Measurements from ENCODE around the gene TMEM18.

The TMEM18 gene

DNA sequence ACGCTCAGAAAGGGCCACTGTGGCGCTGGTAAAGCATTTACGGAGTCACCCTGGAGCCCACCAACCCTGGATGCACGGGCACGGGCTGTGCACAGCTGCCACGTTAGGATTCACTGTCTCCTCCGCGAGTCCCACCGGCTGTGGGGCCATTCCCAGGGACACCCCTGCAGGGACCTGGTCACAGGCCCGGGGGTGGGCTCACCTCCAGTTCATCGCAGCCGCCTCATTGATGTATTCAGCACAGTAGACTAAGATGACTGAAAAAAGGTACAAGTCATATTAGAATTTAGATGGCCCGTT lies 4.7 kb downstream of the TMEM18 start:
- DNase-seq (ENCODE audit: low spot score) = no peak

DNA sequence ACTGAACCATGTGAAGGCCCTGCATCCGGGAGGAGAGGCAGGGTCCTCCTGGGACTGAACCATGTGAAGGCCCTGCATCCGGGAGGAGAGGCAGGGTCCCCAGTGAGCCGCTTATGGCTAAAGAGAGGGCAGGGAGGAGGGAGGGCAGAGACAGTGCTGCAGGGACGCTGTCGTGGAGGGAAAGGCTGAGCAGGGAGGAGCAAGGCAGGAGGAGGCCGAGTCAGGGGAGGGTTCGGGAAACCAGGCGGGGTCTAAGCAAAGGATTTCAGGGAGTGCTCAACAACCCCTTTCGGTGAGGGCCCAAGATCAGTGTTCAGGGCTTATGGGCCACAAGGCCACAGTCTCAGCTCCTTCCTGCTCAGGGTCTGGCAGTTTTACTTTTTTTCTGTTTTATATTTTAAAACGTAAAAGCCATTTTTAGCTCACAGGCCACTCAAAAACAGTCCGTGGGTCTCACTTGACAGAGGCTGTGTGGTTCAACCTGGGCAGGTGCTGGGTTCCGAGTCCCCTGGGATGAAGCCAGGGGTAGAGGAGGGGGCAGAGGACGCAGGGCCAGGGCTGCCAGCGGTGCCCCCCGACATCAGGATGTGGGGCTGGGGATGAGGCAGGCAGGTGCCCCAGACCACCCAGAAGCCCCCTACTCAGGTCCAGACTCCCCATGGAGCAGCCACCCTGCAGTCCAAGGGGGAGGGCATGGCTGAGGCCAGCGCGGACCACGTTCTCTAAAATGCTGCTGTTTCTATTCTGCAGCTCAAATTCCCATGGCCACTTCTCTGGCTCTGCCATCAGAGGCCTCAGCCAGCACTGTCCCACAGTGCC lies 5.2 kb downstream of the TMEM18 start:
- DNase-seq (ENCODE audit: low spot score) = no peak

DNA sequence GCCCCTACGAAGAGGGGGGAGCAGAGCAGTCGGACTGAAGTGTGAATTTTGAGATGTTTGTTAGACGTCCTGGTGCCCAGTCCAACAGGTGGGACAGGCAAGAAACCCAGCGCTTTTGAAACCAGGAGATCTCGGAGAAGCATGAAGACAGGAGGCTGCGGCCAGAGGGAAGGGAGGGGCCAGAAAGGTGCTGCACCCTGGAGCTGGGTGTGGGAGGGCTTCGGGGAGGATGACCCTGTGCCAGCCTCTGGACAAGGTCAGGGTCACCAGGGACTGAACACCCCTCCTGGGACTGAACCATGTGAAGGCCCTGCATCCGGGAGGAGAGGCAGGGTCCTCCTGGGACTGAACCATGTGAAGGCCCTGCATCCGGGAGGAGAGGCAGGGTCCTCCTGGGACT lies 6.1 kb downstream of the TMEM18 start:
- no peak for DNase-seq (ENCODE audit: low spot score)

DNA sequence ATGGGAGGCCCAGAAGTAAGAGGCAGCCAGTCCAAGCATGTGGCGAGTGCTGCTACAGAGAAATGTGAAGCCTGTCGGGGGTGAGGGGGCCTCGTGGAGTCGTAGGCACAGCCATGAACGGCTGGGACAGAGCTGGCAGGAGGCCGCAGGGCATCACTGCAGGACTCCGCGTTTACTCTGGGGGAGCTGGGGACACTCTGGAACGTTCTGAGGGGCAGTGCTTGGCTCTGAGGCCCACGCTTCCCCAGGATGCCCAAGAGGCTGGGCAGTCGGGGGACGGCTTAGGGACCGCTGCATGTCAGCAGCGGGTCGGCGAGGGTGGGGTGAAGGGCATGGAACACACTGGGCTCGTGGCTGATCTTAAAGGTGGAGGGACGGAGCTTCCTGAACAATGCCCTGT lies 6.6 kb downstream of the TMEM18 start:
- no peak for DNase-seq (ENCODE audit: low spot score)

DNA sequence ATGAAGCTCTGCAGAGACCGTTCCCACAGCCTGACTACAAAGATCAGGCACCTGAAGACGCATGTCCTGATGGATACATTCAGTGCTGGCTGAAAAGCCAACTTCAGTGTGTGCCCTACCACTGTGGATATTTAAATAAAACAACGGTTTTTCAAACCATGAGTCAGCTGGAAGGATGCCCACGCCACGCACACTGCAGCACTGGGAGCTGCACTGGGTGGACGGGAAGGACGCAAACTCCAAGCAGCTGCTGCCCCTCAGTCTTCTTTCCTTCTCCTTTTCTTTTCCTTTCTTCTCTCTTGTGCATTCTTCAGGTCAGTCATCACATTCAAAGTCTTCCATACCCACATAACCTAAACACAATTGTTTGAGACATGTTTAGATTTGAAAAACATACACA lies 7.9 kb downstream of the TMEM18 start:
- no peak for DNase-seq (ENCODE audit: low spot score)

DNA sequence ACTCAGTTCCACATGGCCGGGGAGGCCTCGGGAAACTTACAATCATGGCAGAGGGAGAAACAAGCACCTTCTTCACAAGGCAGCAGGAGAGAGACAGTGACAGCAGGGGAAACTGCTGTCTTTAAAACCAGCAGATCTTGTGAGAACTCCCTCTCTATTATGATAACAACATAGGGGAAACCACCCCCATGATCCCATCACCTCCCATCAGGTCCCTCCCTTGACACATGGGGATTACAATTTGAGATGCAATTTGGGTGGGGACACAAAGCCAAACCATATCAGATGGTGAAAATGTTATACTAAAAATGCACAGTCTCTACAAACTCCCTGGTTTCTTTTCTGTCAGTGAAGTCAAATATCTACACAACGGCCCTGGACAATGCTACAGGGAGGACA lies 9.2 kb downstream of the TMEM18 start:
- no peak for DNase-seq (ENCODE audit: low spot score)

DNA sequence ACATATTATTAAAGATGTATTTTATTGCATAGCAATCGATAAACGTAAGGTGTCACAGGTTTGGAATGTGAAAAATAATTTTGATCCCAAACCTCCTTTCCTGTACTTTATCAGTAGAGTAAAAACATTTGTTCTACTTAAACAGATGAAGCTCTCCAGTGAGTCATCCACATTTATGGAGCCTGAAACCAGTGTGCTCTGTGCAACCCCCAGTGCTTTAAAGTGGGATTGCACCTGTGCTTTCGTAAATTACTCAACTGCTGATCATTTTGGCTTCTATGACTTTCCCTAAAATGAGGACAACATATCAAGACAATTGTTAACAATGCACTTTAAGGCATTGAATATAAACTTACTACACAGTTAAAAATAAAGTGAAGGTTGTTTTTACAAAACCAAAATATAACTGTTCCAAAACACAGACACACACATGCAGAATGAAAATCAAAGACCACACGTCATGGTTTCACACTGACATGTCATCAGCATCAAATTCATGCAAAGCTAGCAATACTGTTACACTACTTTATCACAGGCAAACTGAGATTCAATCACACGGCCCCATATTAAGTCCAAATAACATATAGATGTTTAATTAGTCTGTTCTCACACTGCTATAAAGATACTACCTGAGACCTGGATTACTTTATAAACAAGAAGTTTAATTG lies 9.7 kb downstream of the TMEM18 start:
- no peak for DNase-seq (ENCODE audit: low spot score)

DNA sequence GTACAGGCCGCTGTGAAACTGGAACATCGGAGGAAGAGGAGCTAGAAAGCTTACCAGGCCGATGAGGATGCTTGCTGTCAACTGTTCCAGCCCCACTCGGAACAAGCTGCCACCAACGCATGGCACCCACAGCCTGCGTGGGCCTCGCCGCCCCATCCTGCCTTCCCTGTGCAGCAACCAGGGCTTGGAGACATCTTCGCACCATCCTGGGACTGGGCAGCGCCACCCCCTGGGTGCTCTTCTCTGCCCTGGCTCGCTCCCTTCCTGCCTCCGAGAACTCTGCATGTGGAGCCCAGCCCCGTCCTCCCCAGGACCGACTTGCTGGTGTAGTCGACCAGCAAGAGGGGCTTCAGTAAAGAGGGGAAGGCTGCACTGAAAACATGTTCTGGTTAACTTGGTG lies 10.8 kb downstream of the TMEM18 start:
- no peak for DNase-seq (ENCODE audit: low spot score)

DNA sequence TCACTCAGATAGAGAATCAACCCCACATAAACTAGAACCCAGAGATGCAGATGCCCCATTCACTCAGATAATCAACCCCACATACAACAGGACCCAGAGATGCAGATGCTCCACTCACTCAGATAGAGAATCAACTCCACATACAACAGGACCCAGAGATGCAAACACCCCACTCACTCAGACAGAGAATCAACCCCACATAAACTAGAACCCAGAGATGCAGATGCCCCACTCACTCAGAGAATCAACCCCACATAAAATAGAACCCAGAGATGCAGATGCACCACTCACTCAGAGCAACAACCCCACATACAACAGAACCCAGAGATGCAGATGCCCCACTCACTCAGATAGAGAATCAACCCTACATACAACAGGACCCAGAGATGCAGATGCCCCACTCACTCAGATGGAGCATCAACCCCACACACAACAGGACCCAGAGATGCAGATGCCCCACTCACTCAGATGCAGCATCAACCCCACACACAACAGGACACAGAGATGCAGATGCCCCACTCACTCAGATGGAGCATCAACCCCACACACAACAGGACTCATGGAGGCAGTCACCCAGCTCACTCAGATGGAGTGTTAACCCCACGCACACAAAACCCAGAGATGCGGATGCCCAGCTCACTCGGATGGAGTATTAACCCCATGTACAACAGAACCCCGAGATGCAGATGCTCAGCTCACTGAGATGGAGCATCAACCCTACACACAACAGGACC lies 11.7 kb downstream of the TMEM18 start:
- DNase-seq (ENCODE audit: low spot score) = no peak

DNA sequence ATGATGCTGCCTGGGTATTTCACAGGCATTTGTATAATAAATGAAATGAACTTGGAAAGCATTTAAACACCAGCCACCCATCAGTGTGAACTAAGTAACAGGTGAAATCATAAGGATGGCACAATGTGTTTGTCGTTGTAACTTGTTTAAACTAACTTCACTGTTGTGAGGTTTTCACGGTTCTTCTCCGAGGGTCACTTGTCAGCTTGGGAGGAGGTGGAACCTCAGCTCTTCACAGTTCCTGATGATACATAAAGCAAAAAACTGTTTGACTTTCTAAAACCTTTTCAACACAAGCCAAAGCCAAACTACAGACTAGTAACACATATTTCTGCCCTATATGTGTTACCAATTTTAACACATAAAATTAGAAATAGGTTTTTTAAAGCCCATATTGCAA lies 13.1 kb downstream of the TMEM18 start:
- no peak for DNase-seq (ENCODE audit: low spot score)

DNA sequence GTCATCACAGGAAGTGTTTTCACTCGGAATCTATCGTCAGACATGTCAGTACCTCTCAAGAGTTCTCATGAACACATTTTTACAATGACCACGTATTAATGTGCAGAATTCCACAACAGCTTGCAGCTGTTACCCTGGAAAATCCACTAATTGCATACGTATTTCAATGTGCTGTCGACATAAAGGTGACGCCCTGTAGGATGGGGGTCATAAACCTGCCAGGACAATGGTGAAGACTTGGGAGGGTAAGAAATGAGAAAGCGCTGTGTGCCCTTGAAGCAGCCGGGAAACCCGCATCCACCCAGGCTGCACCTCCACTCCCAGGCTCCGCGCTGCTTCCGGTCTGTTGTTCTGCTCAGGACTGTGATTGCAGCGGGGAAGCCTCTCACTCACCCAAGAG lies 14.0 kb downstream of the TMEM18 start:
- no peak for DNase-seq (ENCODE audit: low spot score)

DNA sequence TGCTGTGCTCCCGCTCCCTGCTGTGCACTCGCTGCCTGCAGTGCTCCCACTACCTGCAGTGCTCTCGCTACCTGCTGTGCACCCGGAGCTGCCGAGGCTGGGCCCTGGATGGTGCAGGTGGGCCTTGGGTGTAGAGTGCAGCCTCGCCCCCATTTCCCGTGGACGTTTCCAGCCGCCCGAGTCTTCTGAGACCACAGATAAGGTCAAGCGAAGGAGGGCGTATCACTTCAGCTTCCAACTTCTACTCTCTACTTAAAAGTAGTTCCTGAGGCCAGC lies 15.9 kb downstream of the TMEM18 start:
- no peak for DNase-seq (ENCODE audit: low spot score)

DNA sequence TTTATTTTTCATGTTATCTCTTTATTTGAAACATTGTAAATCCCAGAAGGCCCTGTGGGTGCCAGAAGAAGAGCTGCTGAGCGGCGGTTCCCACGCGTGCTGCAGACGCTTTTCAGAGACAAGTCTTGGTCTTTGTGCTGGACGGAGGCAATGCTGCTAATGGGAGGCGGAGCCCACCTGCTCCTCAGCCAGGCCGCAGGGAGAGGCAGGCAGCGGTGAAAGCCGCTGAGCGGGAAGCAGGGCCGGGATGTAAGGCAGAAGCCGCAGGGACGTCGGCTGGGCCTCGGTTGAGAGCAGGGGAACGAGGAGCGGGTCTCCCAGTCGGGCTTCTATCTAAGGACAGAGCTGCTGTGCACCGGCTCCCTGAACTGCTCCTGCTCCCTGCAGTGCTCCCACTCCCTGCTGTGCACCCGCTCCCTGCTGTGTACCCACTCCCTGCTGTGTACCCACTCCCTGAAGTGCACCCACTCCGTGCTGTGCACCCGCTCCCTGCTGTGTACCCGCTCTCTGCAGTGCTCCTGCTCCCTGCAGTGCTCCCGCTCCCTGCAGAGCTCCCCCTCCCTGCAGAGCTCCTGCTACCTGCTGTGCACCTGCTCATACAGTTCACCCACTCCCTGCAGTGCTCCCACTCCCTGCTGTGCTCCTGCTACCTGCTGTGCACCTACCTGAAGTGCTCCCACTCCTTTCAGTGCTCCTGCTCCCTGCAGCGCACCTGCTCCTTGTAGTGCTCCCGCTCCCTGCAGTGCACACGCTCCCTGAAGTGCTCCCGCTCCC lies 16.4 kb downstream of the TMEM18 start:
- no peak for DNase-seq (ENCODE audit: low spot score)

DNA sequence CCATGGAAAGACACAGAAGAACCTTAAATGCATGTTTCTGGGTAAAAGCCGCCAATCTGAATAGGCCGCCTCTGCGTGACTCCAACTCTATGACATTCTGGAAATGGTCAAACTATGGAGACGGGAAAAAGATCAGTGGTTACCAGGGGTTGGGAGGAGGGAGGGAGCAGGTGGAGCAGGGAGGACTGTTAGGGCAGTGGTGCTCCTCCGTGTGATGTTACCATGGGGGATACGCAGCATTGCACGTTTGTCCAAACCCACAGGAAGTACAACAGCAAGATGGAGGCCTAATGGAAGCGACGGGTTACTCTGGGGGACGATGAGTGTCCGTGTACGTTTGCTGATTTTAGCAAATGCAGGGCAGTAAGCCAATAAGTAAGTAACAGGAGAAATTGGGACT lies 17.2 kb downstream of the TMEM18 start:
- no peak for DNase-seq (ENCODE audit: low spot score)

DNA sequence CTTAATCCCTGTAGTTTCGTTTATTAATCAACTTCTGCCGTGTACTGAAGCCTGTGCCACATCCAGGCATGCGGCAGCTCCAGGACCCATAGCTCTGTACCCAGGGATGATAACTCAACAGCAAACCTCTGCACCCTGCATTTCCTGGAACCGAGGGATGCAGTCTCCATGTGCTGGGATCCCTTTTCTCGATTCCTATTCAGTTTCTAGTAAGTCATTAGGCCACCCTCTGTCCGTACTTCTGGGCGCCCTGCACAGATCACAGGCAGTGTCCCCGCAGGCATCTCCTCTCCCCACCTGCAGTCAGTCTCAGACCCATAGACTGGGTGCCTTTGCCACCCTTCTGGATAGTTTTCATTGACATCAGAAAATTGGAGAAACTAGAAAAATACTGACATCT lies 18.8 kb downstream of the TMEM18 start:
- no peak for DNase-seq (ENCODE audit: low spot score)

DNA sequence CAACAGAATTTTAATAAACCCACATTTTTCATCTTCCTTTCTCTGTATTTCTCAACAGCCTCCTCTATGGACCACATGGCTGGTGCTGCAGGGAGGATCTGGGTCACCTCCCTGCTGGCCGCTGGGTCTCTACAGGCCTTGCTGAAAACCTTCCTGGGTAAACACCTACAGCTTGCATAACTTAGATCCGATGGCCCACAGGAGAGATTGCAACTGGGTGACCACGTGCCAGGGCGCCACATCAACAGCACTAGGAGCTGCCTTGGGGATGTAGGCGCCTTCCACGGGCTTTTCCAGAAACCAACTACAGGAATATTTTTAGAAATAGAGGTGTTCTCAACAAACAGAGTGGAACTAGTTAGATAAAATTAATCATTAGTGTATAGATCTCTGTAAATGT lies 19.4 kb downstream of the TMEM18 start:
- no peak for DNase-seq (ENCODE audit: low spot score)

DNA sequence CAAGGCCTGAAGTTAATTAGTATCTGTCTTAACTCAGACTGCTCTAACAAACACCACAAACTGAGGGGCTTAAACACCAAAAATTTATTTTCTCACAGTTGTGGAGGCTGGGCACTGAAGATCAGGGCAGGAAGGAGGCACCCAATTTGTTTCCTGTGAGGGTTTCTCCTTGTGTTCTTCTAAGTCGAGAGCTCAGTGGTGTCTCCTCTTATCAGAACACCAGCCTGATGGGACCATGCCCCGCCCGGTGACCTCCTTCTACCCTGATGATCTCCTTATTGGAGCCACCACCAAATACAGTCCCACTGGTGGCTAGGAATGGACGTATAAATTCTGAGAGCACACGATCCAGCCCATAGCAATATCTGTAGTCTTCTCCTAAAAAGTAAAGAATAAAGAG lies 20.5 kb downstream of the TMEM18 start:
- DNase-seq (ENCODE audit: low spot score) = no peak

DNA sequence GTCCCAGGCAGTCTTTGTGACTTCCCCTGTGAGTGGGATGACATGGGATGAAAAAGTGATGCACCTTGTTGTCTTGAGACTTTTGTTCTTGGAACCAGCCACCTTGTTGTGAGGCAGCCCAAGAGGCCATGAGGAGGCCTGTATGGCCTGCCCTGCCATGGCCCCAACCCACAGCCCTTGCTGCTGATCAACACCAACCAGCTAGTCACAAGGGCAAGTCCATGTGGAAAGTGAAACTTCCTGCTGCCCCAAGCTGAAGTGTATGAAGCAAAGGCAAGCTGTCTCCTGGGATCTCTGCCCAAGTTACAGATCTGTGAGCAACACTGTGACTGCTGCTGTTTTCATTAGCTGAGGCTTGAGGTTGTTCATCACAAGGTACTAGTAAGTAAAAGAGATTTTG lies 21.6 kb downstream of the TMEM18 start:
- DNase-seq (ENCODE audit: low spot score) = no peak

DNA sequence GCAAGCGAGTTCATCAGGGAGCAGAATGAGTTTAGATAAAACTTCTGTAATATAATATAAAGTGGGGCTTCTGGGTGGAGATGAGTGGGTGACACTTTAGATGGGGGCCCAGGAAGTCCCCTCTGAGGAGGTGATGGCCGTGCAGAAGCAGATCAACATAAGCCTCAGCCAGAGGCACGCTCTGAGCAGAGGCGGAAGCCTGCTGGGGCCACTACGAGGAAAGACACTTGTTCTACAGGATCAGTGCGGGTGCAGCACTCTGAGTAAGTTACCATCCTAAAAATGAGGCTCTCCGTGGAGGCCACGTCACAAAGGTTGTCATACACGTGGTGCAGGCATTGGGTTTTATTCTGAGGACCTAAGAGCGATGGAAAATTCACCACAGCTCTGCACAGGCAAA lies 22.3 kb downstream of the TMEM18 start:
- no peak for DNase-seq (ENCODE audit: low spot score)

DNA sequence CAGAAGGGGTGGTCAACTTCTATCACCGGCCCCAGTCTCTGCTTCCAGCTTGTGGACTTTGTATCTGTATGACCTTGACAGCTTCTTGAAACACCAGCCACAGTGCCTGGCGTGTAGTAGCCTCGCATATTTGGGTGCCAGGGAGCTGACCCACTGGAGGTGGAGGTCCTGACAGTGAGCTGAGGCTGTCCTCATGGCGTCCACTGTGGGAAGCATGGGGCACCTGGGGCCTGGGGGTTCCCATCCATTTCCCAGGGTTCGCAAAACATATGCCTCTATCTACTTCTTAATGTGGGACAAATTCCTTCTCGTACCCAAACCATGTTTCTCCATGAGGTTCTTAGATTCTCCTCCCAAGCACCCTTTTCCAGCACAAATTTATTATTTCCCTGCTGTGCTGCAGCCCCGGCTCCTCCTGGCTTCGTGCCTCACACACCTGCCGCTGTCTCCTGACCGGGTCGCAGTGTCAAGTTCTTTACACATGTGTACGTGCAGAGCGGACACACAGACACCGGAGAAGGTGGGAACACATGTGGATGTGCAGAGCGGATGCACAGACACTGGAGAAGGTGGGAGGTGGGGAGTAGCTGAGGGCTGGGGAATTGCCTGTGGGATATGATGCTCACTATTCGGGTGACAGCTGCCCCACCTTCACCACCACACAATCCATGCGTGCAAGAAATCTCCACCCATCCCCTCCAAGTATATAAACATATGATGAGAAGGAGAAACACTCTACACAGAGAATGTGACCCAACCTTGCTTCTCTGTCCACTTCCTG lies 23.4 kb downstream of the TMEM18 start:
- DNase-seq (ENCODE audit: low spot score) = no peak

DNA sequence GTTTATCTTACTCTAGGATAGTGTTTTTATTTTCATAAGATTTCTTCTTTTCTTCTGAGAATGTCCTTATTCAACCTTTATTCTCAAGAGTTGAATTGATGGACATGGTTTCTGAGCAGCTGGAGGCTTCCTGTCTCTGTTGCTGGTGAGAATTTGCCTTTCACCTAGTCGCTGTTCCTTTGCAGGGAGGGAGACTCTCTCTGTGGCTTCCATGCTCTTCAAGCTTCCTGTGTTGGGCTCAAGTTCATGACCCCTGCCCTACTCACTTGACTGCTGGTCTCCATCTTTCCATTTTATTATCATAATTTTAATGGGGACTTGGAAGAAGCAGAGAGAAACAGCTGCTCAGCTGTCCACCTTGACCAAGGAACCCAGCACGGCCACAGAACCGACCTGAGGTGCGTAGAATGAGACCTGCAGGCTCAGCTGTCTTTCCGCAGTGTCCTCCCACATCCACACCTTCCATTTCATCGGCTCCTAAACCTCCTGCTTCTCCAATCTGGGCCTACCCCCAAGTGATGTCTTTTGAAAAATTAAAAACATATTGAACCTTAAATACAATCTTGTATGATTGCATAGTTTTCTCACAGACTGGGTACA lies 24.2 kb downstream of the TMEM18 start:
- no peak for DNase-seq (ENCODE audit: low spot score)

DNA sequence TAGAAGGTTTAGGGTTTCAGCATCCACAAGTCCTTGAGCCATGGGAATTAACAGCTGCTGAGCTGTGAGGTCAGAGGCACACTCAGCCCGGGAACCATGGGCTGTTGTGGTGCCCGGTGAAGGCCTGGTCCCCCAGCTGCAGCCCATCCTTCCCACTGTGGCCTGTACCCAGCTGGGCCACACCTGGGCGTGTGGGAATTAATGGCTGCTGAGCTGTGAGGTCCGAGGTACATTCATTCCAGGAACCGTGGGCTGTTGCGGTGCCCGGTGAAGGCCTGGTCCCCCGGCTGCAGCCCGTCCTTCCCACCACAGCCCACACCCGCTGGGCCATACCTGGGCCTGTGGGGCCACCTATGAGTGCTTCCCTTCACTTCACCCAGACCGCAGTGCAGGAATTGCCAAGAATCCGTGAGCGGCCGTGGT lies 25.2 kb downstream of the TMEM18 start:
- DNase-seq (ENCODE audit: low spot score) = no peak

All from globus pallidus (tissue), 1 donor.